Activated CD4-positive, alpha-beta memory T cell treated with anti-CD3 and anti-CD28 coated beads, Interleukin-2, amount 10 ng/mL, durations not matched to agents 7 days and 5 days (primary cell): Measurements from ENCODE around the gene ACSM3. TPM values are rescaled to one million over a fixed set of nuclear protein-coding genes. Genes with fewer than 3 reads are reported as not detected.

ENCODE experiments used
- CTCF ChIA-PET: fragments of 350-600 bp; sonication (Branson Sonifier 250); formaldehyde crosslinking; loops from one replicate; lab custom pipeline; 2021; ENCODE audit warnings: antibody characterized with exemption, inconsistent platforms; lab: Charles Lee
- POLR2A ChIA-PET: fragments of 350-600 bp; sonication (Branson Sonifier 250); formaldehyde crosslinking; loops from one replicate; lab custom pipeline; 2021; ENCODE audit warnings: antibody characterized with exemption; lab: Charles Lee
- DNase-seq: peaks from one replicate; pipeline ENCODE4 v3.0.0-alpha.2; 2020
- H3K27ac Mint-ChIP-seq: one replicate; pipeline ENCODE4 v1.8.0; 2021; ENCODE audit warnings: mild to moderate bottlenecking, mixed read lengths
- H3K27me3 Mint-ChIP-seq: one replicate; pipeline ENCODE4 v1.8.0; 2021; ENCODE audit warnings: mixed read lengths
- H3K36me3 Mint-ChIP-seq: one replicate; pipeline ENCODE4 v1.8.0; 2021; ENCODE audit warnings: low read depth, mixed read lengths
- H3K4me1 Mint-ChIP-seq: one replicate; pipeline ENCODE4 v1.8.0; 2021; ENCODE audit warnings: mixed read lengths
- H3K4me3 Mint-ChIP-seq: one replicate; pipeline ENCODE4 v1.8.0; 2021; ENCODE audit warnings: mild to moderate bottlenecking, mixed read lengths
- H3K9me3 Mint-ChIP-seq: one replicate; pipeline ENCODE4 v1.8.0; 2021; ENCODE audit warnings: mixed read lengths
- total RNA-seq, 2 experiments: library from RNA; stranded (reverse); gene quantifications; one replicate each; pipeline ENCODE4 v1.2.3, GENCODE V29; 2021

The ACSM3 gene
- total RNA-seq, 2 experiments from 2014 or later: 3.6 to 4.3 TPM

DNA sequence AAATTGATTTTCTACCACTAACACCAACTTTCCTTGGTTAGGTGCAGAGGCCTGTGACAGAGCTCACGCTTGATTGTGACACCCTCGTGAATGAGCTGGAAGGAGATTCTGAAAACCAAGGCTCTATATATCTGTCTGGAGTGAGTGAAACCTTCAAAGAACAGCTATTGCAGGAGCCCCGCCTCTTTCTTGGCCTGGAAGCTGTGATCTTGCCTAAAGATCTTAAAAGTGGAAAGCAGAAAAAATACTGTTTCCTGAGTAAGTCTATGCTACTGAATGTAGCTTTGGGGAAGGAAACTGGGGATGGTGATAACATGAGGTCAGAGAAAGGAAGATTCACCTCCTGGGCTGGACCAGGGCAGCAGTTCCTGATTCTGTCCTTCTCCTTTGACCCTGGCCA, 80.8 kb downstream of the ACSM3 start:
- H3K4me3 Mint-ChIP-seq: no peak overlapping the region
- CTCF ChIA-PET: interaction anchor here (1.0 to 2.1 kb wide), 3 partner anchors 11 to 239 kb away, joined by 4 to 8 read pairs (median 4); no protein-coding TSS in a partner anchor

DNA sequence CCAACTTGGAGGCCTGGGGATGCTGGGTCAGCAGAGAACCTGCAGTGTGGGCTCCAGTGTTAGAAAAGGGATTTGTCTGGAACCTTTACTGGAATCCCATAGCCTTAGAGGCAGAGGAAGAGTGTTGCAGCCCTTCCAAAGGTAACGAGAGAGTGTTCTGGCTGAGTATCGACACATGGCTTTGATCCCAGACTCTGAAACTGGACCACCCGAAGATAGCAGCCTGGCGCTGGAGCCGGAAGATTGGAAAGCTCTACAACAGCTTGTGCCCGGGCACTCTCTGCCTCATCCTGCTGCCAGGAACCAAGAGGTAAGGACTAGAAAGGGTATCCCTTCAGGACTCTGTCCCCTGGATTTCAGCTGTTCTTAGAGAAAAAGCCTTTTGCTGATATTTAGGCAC, 82.2 kb downstream of the ACSM3 start:
- Mint-ChIP-seq H3K27ac (no peak overlapping the region), H3K9me3 (no peaks in the 10 kb centered on the region), H3K27me3 (no peaks in the 10 kb centered on the region), H3K36me3 (peaks cover 56% of the 10 kb centered on the region), H3K4me1 (peaks cover 50% of the 10 kb centered on the region), H3K4me3 (no peak overlapping the region)
- no peak for DNase-seq
- ChIA-PET CTCF (no interaction called here), POLR2A (interaction anchor here (1.4 kb wide), 1 partner anchor 28 kb away, joined by 5 read pairs; no protein-coding TSS in a partner anchor)

More for the DNA sequence above, 80.8 kb downstream of the ACSM3 start:
- Mint-ChIP-seq H3K9me3 (no peaks in the 10 kb centered on the region), H3K27me3 (no peaks in the 10 kb centered on the region), H3K36me3 (peaks cover 59% of the 10 kb centered on the region), H3K4me1 (peaks cover 38% of the 10 kb centered on the region), H3K27ac (peak overlapping the region; percentile 63)
- POLR2A ChIA-PET: interaction anchor here (1.0 to 1.5 kb wide), 3 partner anchors 30 to 236 kb away, joined by 3 to 4 read pairs (median 4); partner anchors contain the start of genes ERI2 and REXO5
- DNase-seq: no peak

DNA sequence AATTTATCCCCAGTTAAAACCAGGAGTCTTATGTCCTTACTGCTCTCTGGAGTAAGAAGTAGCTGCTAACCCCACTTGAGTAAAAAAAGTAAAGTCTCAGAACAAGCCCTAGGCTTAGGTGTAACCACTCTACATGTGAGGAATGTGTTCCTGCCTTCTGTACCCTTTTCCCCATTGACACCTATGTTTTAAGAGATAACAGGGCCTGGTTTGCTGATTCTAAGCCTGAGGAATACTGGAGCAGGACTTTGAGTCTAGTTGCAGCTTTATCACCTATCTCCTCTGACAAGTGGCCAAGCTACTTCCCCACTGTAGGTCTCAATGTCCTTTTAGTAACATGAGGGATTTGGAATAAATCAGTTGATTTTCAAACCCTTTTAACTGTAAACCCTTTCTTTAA, 82.7 kb downstream of the ACSM3 start:
- H3K27ac Mint-ChIP-seq: no peak overlapping the region
- CTCF ChIA-PET: interaction anchor here (0.6 to 0.7 kb wide), 2 partner anchors 39 to 334 kb away, joined by 3 read pairs; no protein-coding TSS in a partner anchor
- H3K4me3 Mint-ChIP-seq: no peak overlapping the region
- H3K9me3 Mint-ChIP-seq: no peaks in the 10 kb centered on the region
- H3K4me1 Mint-ChIP-seq: peaks cover 55% of the 10 kb centered on the region
- H3K27me3 Mint-ChIP-seq: no peaks in the 10 kb centered on the region
- POLR2A ChIA-PET: interaction anchor here (1.4 kb wide), 1 partner anchor 28 kb away, joined by 5 read pairs; no protein-coding TSS in a partner anchor
- peaks cover 53% of the 10 kb centered on the region for H3K36me3 Mint-ChIP-seq
- no peak for DNase-seq

Other genes with a start within 250 kb of the ACSM3 start
- gene ACSM2B, start 187.6 kb upstream of the ACSM3 start, total RNA-seq: not detected
- not detected for gene ACSM1, start 66.3 kb upstream of the ACSM3 start, total RNA-seq
- 10 to 100 TPM; 45.1 to 45.2 TPM for gene THUMPD1, start 22.2 kb upstream of the ACSM3 start, total RNA-seq
- 10 to 100 TPM; 12.4 to 13.2 TPM for gene ERI2, start 42.5 kb downstream of the ACSM3 start, total RNA-seq
- 10 to 100 TPM; 16.2 to 17.4 TPM for gene REXO5, start 42.5 kb downstream of the ACSM3 start, total RNA-seq
- 10 to 100 TPM; 20.7 to 21.6 TPM for gene DCUN1D3, start 136.3 kb downstream of the ACSM3 start, total RNA-seq
- gene LYRM1, start 136.8 kb downstream of the ACSM3 start, total RNA-seq: 10 to 100 TPM; 45.2 to 47.0 TPM